T-helper 2 cell treated with Interferon-gamma antibody and Interleukin-4, amounts not matched to agents 100 ng/mL and 5 ng/mL, for 36 hours (primary cell): Measurements from ENCODE around the gene HENMT1. TPM values are rescaled to one million over a fixed set of nuclear protein-coding genes. Genes with fewer than 3 reads are reported as not detected.
"Not testable (repeated sequence)": the region's sequence is repeated elsewhere in the genome, so short reads cannot be mapped to it uniquely, and the experiment has no call there.

Source experiments
- intact Hi-C: fragments of 100-400 bp; cut with micrococcal nuclease; formaldehyde crosslinking; loops from one replicate; pipeline ENCODE4 v1.15.1; 2023
- total RNA-seq: library from RNA; stranded (reverse); gene quantifications from 2 replicates; pipeline ENCODE4 v1.2.3, GENCODE V29; 2022

HENMT1 gene
- 20.7 and 21.0 TPM in 2 replicates for total RNA-seq

- intact Hi-C loops: loop anchor here (1.0 to 5.0 kb wide), 4 partner anchors 14 to 100 kb away; partner anchors contain the start of genes PRPF38B and STXBP3
Observed at GRCh38 chr1:108661030-108661609, at the start of gene HENMT1. HENMT1 (minus strand) TSS chr1:108661093; CDS start chr1:108659884, 1,209 bp downstream.

- intact Hi-C loops: no loop called here
Observed at GRCh38 chr1:108708691-108709660, 48.1 kb upstream of the HENMT1 start.

- intact Hi-C loops: no loop called here
Observed at GRCh38 chr1:108706643-108707042, 45.8 kb upstream of the HENMT1 start.

- intact Hi-C loops: loop anchor here (1.0 to 2.0 kb wide), 2 partner anchors 12 to 42 kb away; partner anchors contain the start of genes PRPF38B and STXBP3
Observed at GRCh38 chr1:108704496-108704895, 43.6 kb upstream of the HENMT1 start.

GRCh38 chr1:108703939-108704338 lies 43.0 kb upstream of the HENMT1 start:
- intact Hi-C loops: loop anchor here (1.0 to 2.0 kb wide), 2 partner anchors 12 to 43 kb away; partner anchors contain the start of genes PRPF38B and STXBP3

- intact Hi-C loops: not testable (repeated sequence)
Observed at GRCh38 chr1:108702109-108702508, 41.2 kb upstream of the HENMT1 start.

GRCh38 chr1:108701176-108701849 lies 40.4 kb upstream of the HENMT1 start:
- intact Hi-C loops: no loop called here

GRCh38 chr1:108699375-108700332 lies 38.8 kb upstream of the HENMT1 start:
- intact Hi-C loops: no loop called here

GRCh38 chr1:108695535-108695934 lies 34.6 kb upstream of the HENMT1 start:
- intact Hi-C loops: no loop called here

GRCh38 chr1:108692724-108693655 lies 32.1 kb upstream of the HENMT1 start:
- intact Hi-C loops: loop anchor here (1.0 to 5.0 kb wide), 13 partner anchors 11 to 492 kb away; partner anchors contain the start of genes CLCC1, HENMT1, SLC25A24 and STXBP3

- intact Hi-C loops: loop anchor here (1.0 to 5.0 kb wide), 12 partner anchors 12 to 491 kb away; partner anchors contain the start of genes CLCC1, HENMT1, SLC25A24 and STXBP3
Observed at GRCh38 chr1:108691942-108692723, 31.2 kb upstream of the HENMT1 start, which contains the start of gene PRPF38B. PRPF38B (plus strand) TSS chr1:108692310; CDS start chr1:108692592, 282 bp downstream.

- intact Hi-C loops: loop anchor here (5.0 kb wide), 1 partner anchor 179 kb away; no protein-coding TSS in a partner anchor
Observed at GRCh38 chr1:108691128-108691941, 30.4 kb upstream of the HENMT1 start.

GRCh38 chr1:108686614-108687313 lies 25.9 kb upstream of the HENMT1 start:
- intact Hi-C loops: no loop called here

GRCh38 chr1:108685529-108685928 lies 24.6 kb upstream of the HENMT1 start:
- intact Hi-C loops: no loop called here

GRCh38 chr1:108681701-108682100 lies 20.8 kb upstream of the HENMT1 start:
- intact Hi-C loops: not testable (repeated sequence)

GRCh38 chr1:108679586-108680213 lies 18.8 kb upstream of the HENMT1 start:
- intact Hi-C loops: no loop called here
